HG02938 (cell line): ENCODE data around the gene DHDH.

Experiments used
- ATAC-seq: cut with Tn5 transposase; IDR thresholded peaks from one replicate; pipeline ENCODE4 v1.9.1; 2021; ENCODE audit warnings: mild to moderate bottlenecking, moderate library complexity; ENCODE audit not compliant: unreplicated experiment

DHDH gene

DNA sequence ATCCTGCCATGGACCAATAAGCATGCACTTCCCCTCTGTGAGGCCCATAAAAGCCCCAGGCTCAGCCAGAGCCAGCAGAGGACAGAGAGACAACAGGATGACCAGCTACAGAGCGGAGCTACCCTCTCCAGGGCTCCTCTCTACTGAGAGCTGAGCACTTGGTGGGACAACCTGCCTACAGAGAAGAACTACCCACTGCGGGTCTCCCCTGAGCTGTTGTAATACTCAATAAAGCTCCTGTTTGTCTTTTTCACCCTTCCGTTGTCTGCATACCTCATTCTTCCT lies 13.7 kb downstream of the DHDH start:
- ATAC-seq = no peak

DNA sequence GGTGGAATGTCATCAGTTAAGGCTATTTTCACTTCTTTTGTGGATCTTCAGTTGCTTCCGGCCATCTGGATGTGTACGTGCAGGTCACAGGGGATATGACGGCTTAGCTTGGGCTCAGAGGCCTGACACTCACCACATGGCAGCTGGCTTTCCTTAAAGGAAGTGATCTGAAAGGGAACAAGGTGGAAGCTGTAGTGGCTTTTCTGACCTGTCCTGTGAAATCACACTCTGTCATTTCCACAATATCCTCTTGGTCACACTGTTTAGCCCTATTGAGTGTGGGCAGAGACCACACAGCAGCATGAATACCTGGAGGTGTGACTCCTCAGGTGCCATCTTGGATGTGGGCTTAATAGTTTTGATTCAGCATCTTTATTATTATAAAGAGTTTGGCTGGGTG lies 16.7 kb downstream of the DHDH start:
- no peak for ATAC-seq

DNA sequence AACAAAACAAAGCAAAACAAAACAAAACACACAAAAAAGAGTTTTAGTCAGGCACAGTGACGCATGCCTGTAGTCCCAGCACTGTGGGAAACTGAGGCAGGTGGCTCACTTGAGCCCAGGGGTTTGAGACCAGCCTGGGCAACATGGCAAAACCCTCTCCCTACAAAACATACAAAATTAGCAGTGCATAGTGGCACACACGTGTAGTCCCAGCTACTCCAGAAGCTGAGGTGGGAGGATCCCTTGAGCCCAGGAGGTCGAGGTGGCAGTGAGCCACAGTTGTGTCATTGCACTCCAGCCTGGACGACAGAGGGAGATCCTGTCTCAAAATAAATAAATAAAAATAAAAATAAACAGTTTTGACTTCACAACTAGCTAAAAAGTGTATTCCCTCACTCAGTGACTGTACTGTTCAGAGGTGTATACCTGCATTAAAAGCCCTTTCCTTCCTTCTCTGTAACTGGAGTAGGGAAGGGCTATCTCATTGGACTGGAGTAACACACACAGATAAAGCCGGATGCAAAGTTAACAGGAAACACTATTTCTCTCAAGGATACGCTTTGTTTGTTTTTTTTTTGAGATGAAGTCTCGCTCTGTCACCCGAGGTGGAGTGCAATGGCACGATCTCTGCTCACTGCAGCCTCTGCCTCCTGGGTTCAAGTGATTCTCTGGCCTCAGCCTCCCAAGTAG lies 17.5 kb downstream of the DHDH start:
- ATAC-seq = no peak

DNA sequence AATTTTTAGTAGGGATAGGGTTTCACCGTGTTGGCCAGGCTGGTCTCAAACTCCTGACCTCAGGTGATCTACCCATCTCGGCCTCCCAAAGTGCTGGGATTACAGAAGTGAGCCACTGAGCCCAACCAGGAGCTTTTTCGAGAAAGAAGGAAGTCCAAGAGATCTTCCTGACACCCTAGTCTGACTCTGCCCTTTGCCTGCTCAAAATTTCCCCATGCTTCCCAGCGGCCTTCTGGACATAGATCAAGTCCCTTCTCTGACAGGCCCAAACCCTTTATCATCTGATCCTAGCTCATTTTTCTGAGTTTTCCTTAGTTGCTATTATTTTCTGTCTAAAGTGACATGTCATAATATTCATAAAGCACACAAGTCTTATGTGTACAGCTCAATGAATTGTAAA lies 19.6 kb downstream of the DHDH start:
- no peak for ATAC-seq

DNA sequence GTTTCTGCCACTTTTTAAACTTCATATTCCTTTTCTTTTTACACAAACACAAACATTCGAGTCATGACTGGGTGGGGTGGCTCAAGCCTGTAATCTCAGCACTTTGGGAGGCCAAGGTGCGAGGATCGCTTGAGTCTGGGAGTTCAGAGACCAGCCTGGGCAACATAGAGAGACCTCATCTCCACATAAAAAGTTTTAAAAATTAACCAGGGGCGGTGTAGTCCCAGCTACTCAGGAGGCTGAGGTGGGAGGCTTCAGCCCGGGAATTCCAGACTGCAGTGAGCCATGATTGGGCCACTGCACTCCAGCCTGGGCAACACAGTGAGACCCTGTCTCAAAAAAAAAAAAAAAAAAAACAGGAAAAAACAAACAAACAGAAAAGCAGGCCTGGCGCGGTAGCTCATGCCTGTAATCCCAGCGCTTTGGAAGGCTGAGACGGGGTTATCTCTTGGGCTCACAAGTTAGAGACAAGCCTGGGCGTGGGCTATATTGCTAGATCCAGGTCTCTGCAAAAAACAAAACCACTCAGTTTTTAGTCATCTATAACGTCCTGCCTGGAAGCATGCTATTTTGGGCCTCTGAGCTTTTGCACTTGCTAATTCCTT lies 20.6 kb downstream of the DHDH start:
- ATAC-seq = no peak

DNA sequence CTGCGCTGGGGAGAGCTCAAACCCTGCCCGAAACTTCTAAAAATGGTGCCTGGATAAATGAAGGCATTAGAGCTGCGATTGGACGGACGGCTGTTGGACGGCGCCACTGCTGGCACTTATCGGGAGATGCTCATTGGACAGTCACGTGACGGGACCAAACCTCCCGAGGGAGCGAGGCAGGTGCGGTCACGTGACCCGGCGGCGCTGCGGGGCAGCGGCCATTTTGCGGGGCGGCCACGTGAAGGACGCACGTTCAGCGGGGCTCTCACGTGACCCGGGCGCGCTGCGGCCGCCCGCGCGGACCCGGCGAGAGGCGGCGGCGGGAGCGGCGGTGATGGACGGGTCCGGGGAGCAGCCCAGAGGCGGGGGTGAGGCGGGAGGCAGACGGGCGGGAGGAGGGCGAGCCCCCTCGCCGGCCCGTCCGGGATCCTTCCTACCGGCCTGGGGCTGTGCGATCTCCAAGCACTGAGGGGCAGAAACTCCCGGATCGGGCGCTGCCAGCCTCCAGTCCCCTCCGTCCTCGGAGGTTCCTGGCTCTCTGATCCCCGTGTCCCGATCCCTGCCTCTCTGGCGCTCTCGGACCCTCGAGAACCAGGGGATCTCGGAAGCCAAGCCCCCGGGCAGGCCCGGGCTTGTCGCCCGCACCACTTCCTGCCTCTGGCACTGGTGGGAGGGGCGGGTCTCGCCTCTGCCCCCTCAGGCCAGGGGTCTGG lies 21.3 kb downstream of the DHDH start, which contains the start of gene BAX:
BAX (plus strand) TSS at position 281 of the 713 bp plus-strand sequence; CDS start at position 335, 54 bp downstream.
- peak; percentile 75 for ATAC-seq

DNA sequence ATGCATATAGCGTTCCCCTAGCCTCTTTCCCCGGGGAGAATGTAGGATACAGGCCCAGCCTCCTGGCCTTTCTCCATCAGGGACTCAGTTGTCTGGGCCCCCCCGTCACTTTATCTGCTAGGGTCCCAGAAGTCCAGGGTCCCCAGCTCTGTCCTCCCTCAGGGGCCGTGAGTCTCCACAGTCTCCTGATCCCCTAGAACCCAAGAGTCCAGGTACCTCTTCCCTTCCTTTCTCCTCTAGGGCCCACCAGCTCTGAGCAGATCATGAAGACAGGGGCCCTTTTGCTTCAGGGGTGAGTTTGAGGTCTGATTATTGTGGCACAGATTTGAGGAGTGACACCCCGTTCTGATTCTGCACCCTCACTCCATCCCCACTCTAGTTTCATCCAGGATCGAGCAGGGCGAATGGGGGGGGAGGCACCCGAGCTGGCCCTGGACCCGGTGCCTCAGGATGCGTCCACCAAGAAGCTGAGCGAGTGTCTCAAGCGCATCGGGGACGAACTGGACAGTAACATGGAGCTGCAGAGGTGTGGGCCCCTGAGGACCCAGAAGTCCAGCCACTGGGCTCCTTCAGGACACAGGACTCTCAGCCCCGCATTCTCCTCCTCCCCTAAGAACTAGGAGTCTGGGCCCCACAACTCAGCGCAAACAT lies 21.9 kb downstream of the DHDH start:
- ATAC-seq = no peak

DNA sequence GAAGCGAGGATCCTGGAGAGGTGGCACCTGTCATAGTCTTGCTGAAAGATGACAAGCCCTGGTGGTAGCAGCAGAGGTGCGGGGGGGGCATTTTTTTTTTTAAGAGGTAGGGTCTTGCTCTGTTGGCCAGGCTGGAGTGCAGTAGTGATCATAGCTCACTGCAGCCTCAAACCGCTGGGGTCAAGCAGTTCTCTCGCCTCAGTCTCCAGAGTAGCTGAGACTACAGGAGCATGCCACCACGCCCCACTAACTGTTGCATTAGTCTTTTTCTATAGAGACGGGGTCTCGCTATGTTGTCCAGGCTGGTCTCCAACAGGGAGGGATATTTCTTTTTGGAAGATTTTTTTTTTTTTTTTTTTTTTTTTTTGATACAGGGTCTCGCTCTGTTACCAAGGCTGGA lies 24.5 kb downstream of the DHDH start:
- ATAC-seq = no peak

DNA sequence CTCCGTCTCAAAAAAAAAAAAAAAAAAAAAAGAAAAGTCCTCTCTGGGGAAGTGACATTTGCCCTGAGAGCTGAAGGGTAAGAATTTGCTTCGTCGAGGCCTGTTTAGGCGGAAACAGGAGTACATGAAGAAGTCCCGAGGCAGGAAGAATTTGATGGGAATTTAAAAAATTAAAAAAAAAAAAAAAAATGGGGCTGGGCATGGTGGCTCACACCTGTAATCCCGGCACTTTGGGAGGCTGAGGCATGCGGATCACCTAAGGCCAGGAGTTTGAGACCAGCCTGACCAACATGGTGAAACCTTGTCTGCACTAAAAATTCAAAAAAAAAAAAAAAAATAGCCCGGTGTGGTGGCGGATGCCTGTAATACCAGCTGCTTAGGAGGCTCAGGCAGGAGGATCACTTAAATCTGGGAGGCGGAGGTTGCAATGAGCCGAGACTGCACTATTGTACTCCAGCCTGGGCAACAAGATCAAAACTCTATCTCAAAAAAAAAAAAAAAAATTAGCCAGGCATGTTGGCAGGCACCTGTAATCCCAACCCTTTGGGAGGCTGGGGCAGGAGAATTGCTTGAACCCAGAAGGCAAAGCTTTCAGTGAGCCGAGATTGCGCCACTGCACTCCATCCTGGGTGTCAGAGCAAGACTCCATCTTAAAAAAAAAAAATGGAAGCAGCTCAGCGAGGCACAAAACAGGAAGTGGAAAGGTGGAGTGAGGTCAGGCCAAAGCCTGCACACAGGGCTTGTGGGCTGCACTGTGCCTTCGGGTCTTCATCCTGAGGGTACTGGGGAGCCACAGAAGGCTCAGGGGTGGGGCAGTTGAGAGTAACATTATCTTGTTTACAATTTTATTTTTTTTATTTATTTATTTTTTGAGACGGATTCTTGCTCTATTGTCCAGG lies 26.1 kb downstream of the DHDH start:
- ATAC-seq = no peak

DNA sequence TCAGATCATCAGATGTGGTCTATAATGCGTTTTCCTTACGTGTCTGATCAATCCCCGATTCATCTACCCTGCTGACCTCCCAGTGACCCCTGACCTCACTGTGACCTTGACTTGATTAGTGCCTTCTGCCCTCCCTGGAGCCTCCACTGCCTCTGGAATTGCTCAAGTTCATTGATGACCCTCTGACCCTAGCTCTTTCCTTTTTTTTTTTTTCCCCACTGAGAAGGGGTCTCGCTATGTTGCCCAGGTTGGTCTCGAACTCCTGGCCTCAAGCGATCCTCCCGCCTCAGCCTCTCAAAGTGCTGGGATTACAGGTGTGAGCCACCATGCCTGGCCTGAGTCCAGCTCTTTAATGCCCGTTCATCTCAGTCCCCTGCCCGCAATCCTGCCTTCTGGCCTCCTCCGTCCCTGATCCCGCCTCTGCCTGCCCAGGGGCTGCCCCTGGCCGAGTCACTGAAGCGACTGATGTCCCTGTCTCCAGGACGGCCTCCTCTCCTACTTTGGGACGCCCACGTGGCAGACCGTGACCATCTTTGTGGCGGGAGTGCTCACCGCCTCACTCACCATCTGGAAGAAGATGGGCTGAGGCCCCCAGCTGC lies 27.7 kb downstream of the DHDH start:
- ATAC-seq = no peak

DNA sequence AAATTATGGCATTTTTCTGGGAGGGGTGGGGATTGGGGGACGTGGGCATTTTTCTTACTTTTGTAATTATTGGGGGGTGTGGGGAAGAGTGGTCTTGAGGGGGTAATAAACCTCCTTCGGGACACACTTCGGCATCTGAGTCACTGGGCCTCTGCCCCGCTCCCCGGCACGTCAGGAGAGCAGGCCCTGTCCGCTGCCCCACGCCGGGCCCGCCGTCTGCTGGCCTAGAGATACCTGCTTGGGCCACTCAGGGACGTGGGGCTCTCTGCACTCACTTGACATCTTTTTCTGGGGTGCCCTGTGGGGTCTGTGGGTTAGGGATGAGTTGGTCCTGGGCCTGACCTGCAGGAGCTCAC lies 28.2 kb downstream of the DHDH start:
- no peak for ATAC-seq

DNA sequence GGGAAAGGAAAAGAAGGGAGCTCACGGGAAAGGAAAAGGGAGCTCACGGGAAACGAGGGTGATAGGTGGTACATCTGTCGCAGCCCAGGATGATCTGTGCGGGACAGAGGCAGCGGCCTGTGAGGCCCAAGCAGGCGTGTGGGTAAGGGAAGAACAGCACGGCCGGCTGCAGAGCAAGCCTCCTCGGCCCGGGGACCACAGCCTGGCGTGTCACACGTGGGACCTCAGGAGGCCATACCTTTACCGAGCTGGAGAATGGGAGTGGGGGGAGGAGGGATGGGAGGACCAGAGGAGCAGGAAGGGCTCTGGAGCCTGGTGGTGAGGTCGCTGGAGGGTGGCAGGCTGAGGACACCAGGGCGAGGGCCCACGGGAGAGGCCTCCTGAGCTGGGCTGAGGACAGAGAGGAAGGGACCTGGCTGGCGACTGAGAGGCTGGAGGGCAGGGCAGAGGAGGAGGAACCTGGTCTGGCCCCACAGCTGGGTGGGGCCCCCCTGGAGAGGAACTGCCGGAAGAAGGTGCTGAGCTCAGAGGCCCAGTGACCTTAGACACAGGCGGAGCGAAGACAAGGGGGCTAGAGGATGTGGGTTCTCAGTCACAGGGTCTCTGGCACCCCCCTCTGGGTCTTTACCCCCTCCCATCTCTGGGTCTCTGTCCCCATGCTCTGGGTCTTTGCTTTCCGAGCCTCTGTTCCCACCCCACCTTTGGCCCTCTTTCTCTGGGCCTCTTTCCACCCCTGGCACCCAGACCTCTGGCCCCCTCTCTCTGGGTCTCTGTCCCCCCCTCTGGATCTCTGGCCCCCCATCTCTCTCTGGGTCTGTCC lies 28.7 kb downstream of the DHDH start:
- ATAC-seq = peak; percentile 25

DNA sequence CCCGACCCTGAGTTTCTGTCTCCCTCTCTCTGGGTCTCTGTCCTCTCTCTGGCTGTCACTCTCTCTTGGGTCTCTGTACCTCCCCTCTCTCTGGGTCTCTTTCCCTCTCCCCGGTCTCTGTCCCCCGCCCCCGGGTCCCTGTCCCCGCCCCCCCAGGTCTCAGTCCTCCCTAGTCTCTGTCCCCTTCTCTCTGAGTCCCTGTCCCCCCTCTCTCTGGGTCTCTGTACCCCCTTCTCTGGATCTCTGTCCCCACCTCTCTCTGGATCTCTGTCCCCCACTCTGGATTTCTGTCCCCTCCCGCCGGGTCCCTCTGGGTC lies 29.3 kb downstream of the DHDH start:
- ATAC-seq = no peak

DNA sequence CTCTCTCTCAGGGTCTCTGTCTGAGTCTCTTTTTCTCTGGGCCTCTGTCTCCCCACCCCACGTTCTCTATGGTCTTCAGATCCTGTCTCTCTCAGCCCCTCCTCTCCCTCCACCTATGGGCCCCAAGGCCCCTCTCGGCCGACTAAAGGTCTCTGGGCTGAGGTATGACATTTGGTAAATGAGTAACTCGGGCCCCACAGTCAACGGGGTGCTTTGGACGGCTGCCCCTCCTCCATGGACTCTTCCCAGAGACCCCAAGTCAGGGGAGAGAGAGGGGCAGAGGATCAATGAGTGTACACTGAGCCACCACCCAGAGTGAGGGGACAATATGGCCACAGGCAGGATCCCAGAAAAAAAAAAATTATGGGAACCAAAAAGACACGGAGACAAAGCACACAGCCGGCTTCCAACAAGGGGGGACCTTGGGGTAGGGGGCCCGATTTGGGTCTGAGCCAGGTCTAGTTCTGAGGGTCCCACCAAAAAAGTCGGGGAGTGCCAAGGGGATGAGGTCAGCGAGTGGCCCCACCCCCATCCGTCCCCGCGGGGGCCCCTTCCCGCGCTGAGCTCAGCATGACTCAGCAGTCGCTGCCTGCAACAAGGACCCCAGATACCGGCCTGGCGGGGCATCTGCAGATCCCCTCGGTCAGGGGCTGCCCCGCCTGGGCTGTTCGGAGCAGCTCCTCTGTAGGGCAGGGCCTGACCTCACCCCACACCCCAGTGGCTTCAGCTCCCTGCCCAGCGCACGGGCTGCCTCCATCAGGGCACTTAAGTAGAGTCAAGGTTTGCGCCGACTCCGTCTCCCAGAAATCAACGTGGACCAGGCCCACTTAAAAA lies 30.1 kb downstream of the DHDH start:
- no peak for ATAC-seq

DNA sequence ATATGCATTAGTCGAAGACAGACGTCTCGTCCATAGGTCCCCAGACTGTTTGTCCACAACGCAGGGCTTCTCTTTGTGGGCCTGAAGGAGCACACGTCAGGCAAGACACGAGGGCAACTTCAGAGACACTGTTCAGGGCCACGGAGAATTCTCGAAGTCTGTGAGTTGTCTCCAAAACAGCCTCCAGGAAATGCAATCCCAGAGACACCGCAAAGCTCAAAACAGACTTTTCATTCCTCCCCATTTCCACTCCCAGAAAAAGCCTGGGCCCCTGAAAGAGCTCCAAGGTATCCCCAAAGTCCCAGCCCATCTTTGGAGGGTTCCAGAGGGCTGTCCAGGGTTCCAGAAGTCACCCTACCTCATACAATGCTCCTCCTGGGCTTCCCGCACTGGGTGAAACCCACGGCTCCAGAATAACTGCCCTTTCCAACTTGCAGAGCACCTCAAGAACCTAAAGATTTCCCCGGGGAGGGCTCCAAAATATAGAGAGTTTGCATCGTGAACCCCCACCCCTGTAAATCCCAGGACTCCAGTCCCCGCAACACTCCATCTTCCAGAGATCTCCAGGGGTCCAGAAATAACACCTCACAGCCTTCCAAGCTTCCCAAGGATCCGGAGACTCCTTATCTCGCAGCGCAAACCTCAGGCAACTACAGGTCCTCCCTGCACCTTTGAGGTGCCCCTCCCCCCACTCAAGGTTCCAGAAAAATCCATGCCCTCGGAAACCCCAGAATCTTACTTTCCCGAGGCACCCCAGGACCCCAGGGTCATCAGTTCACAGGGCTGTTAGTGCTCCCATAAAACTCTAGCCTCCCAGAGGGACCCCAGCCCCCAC lies 30.9 kb downstream of the DHDH start:
- no peak for ATAC-seq

DNA sequence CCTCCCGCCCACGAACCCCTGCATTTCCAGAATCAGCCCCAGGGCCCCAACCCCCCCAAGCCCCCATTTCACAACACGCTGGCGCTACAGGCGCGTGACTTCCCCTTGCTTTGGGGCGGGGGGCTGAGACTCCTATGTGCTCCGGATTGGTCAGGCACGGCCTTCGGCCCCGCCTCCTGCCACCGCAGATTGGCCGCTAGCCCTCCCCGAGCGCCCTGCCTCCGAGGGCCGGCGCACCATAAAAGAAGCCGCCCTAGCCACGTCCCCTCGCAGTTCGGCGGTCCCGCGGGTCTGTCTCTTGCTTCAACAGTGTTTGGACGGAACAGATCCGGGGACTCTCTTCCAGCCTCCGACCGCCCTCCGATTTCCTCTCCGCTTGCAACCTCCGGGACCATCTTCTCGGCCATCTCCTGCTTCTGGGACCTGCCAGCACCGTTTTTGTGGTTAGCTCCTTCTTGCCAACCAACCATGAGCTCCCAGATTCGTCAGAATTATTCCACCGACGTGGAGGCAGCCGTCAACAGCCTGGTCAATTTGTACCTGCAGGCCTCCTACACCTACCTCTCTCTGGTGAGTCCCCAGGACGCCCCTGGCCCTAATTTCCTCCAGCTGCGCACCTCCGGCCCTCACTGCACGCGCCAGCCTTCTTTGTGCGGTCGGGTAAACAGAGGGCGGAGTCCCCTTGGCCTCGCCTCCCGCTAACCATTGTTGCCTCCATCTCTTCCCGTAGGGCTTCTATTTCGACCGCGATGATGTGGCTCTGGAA lies 31.7 kb downstream of the DHDH start, which contains the start of gene FTL:
FTL (plus strand) TSS at position 270 of the 766 bp plus-strand sequence; CDS start at position 469, 199 bp downstream.
- ATAC-seq = peak; percentile 55
